ENCODE results near the gene CHD6.

Gene CHD6

GRCh38 chr20:41452226-41452625, 166.0 kb downstream of the CHD6 start:
- no peaks in the 10 kb centered on the region for H3F3A ChIP-seq (ENCODE audit: insufficient read depth, low read length)
- H3K36me3 ChIP-seq (ENCODE audit: insufficient read depth, low read length) = peaks cover 57% of the 10 kb centered on the region; the same call in 1 of the 2 replicates

GRCh38 chr20:41447006-41447405, 171.2 kb downstream of the CHD6 start:
- no peak overlapping the region for H3K27ac ChIP-seq (ENCODE audit: low read depth, low read length, poor library complexity, severe bottlenecking)
- TF ChIP-seq EZH2 (IDR thresholded peaks at IDR 0.05; ENCODE audit: borderline replicate concordance, low read length) = no peak
- TF ChIP-seq, protein P1, sequence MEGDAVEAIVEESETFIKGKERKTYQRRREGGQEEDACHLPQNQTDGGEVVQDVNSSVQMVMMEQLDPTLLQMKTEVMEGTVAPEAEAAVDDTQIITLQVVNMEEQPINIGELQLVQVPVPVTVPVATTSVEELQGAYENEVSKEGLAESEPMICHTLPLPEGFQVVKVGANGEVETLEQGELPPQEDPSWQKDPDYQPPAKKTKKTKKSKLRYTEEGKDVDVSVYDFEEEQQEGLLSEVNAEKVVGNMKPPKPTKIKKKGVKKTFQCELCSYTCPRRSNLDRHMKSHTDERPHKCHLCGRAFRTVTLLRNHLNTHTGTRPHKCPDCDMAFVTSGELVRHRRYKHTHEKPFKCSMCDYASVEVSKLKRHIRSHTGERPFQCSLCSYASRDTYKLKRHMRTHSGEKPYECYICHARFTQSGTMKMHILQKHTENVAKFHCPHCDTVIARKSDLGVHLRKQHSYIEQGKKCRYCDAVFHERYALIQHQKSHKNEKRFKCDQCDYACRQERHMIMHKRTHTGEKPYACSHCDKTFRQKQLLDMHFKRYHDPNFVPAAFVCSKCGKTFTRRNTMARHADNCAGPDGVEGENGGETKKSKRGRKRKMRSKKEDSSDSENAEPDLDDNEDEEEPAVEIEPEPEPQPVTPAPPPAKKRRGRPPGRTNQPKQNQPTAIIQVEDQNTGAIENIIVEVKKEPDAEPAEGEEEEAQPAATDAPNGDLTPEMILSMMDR (IDR thresholded peaks at IDR 0.05; ENCODE audit: low read length) = no peak
- H3K79me2 ChIP-seq (ENCODE audit: insufficient read depth, low read length) = no peaks in the 10 kb centered on the region
- peaks cover 51% of the 10 kb centered on the region; the same call in 1 of the 2 replicates for H3K36me3 ChIP-seq (ENCODE audit: insufficient read depth, low read length)
- no peaks in the 10 kb centered on the region for H3F3A ChIP-seq (ENCODE audit: insufficient read depth, low read length)
- no peak overlapping the region for H3K4me3 ChIP-seq (ENCODE audit: low read depth, low read length, poor library complexity, severe bottlenecking)
- no peak overlapping the region for H3K4me2 ChIP-seq (ENCODE audit: low read length)
- H3K27me3 ChIP-seq (ENCODE audit: insufficient read depth, low read length) = no peaks in the 10 kb centered on the region
- no peak overlapping the region for H2AFZ ChIP-seq (ENCODE audit: low read length)
- H3K9me3 ChIP-seq (ENCODE audit: low read length) = no peaks in the 10 kb centered on the region
- H3K9ac ChIP-seq (ENCODE audit: low read length) = no peak overlapping the region
- no peaks in the 10 kb centered on the region for H3K9me2 ChIP-seq (ENCODE audit: low read depth, low read length)
- H4K20me1 ChIP-seq (ENCODE audit: insufficient read depth, low read length) = no peaks in the 10 kb centered on the region
- no peaks in the 10 kb centered on the region for H3K4me1 ChIP-seq (ENCODE audit: insufficient read depth, low read length, severe bottlenecking)

More at GRCh38 chr20:41452226-41452625, 166.0 kb downstream of the CHD6 start:
- H3K4me3 ChIP-seq (ENCODE audit: low read depth, low read length, poor library complexity, severe bottlenecking) = no peak overlapping the region
- H2AFZ ChIP-seq (ENCODE audit: low read length) = no peak overlapping the region
- no peaks in the 10 kb centered on the region for H3K79me2 ChIP-seq (ENCODE audit: insufficient read depth, low read length)
- H3K9me2 ChIP-seq (ENCODE audit: low read depth, low read length) = no peaks in the 10 kb centered on the region
- no peak overlapping the region for H3K27ac ChIP-seq (ENCODE audit: low read depth, low read length, poor library complexity, severe bottlenecking)
- H3K9me3 ChIP-seq (ENCODE audit: low read length) = no peaks in the 10 kb centered on the region
- H3K4me1 ChIP-seq (ENCODE audit: insufficient read depth, low read length, severe bottlenecking) = no peaks in the 10 kb centered on the region
- H4K20me1 ChIP-seq (ENCODE audit: insufficient read depth, low read length) = no peaks in the 10 kb centered on the region
- no peak overlapping the region for H3K4me2 ChIP-seq (ENCODE audit: low read length)
- H3K27me3 ChIP-seq (ENCODE audit: insufficient read depth, low read length) = no peaks in the 10 kb centered on the region
- TF ChIP-seq, protein P1 (IDR thresholded peaks at IDR 0.05; ENCODE audit: low read length) = no peak
- no peak for TF ChIP-seq EZH2 (IDR thresholded peaks at IDR 0.05; ENCODE audit: borderline replicate concordance, low read length)
- no peak overlapping the region for H3K9ac ChIP-seq (ENCODE audit: low read length)

GRCh38 chr20:41446456-41446855, 171.7 kb downstream of the CHD6 start:
- TF ChIP-seq, protein P1 (IDR thresholded peaks at IDR 0.05; ENCODE audit: low read length) = no peak
- TF ChIP-seq EZH2 (IDR thresholded peaks at IDR 0.05; ENCODE audit: borderline replicate concordance, low read length) = no peak
- Histone ChIP-seq H3K4me1 (ENCODE audit: insufficient read depth, low read length, severe bottlenecking) (no peaks in the 10 kb centered on the region), H3K9me3 (ENCODE audit: low read length) (no peaks in the 10 kb centered on the region), H3K79me2 (ENCODE audit: insufficient read depth, low read length) (no peaks in the 10 kb centered on the region), H3K4me2 (ENCODE audit: low read length) (no peak overlapping the region), H3K9ac (ENCODE audit: low read length) (no peak overlapping the region), H3K27me3 (ENCODE audit: insufficient read depth, low read length) (no peaks in the 10 kb centered on the region), H3K36me3 (ENCODE audit: insufficient read depth, low read length) (peaks cover 46% of the 10 kb centered on the region; the same call in 1 of the 2 replicates), H3K4me3 (ENCODE audit: low read depth, low read length, poor library complexity, severe bottlenecking) (no peak overlapping the region), H3F3A (ENCODE audit: insufficient read depth, low read length) (no peaks in the 10 kb centered on the region), H2AFZ (ENCODE audit: low read length) (no peak overlapping the region), H4K20me1 (ENCODE audit: insufficient read depth, low read length) (no peaks in the 10 kb centered on the region), H3K9me2 (ENCODE audit: low read depth, low read length) (no peaks in the 10 kb centered on the region), H3K27ac (ENCODE audit: low read depth, low read length, poor library complexity, severe bottlenecking) (no peak overlapping the region)

Measured in OCI-LY1 (cell line).